Natural killer cell (primary cell): ENCODE data around the gene MAN1C1. TPM values are rescaled to one million over a fixed set of nuclear protein-coding genes. Genes with fewer than 3 reads are reported as not detected.

Experiments
- ATAC-seq, 3 donors: fragments of 150-1000 bp in 2 of 3; fragments of 200-7000 bp in 1 of 3; cut with Tn5 transposase; 1 replicate in 1 of 3; 2 replicates in 2 of 3; pipeline ENCODE4 v1.10.0; 2021; ENCODE audit warnings: mild to moderate bottlenecking in 2 of 3, moderate library complexity in 2 of 3
- DNase-seq, 2 donors: peaks; one replicate each; pipeline versions ENCODE4 v3.0.0 to v3.0.0-alpha.2; 2013 to 2021; ENCODE audit warnings: mixed read lengths in 1 of 2
- H3K27ac ChIP-seq: one replicate; pipeline ENCODE4 v1.5.1; 2013; ENCODE audit warnings: mild to moderate bottlenecking, low read length
- H3K27me3 ChIP-seq: one replicate; pipeline ENCODE4 v1.6.1; 2013; ENCODE audit warnings: low read length; ENCODE audit not compliant: control insufficient read depth, insufficient read depth
- H3K36me3 ChIP-seq: one replicate; pipeline ENCODE4 v1.6.1; 2013; ENCODE audit warnings: low read length; ENCODE audit not compliant: control insufficient read depth, insufficient read depth
- H3K4me1 ChIP-seq: one replicate; pipeline ENCODE4 v1.6.1; 2013; ENCODE audit warnings: low read length; ENCODE audit not compliant: control insufficient read depth, insufficient read depth
- H3K4me3 ChIP-seq: one replicate; pipeline ENCODE4 v1.5.1; 2013; ENCODE audit warnings: low read length
- H3K9me3 ChIP-seq: one replicate; pipeline ENCODE4 v1.6.1; 2013; ENCODE audit warnings: low read length; ENCODE audit not compliant: control insufficient read depth, insufficient read depth
- H3K27ac Mint-ChIP-seq, 2 donors: one replicate each; pipeline ENCODE4 v1.8.0; 2022; ENCODE audit warnings: mild to moderate bottlenecking in 2 of 2, mixed read lengths in 2 of 2, moderate library complexity in 1 of 2
- H3K27me3 Mint-ChIP-seq, 2 donors: one replicate each; pipeline ENCODE4 v1.8.0; 2022; ENCODE audit warnings: low read depth in 2 of 2, mixed read lengths in 2 of 2
- H3K36me3 Mint-ChIP-seq: one replicate; pipeline ENCODE4 v1.8.0; 2022; ENCODE audit warnings: mixed read lengths
- H3K4me1 Mint-ChIP-seq, 2 donors: one replicate each; pipeline ENCODE4 v1.8.0; 2022; ENCODE audit warnings: mixed read lengths in 2 of 2
- H3K4me3 Mint-ChIP-seq: one replicate; pipeline ENCODE4 v1.8.0; 2022; ENCODE audit warnings: mild to moderate bottlenecking, moderate library complexity, mixed read lengths
- H3K9me3 Mint-ChIP-seq, 2 donors: one replicate each; pipeline ENCODE4 v1.8.0; 2022; ENCODE audit warnings: mixed read lengths in 2 of 2
- WGBS: methylation state at CpG from one replicate; pipeline ENCODE4 v1.1.7; 2013; ENCODE audit warnings: missing lambda C conversion rate; ENCODE audit not compliant: insufficient coverage; 5-methylcytosine and 5-hydroxymethylcytosine counted together
- intact Hi-C: fragments of 100-400 bp; cut with micrococcal nuclease; formaldehyde crosslinking; loops from one replicate; pipeline ENCODE4 v1.14.2; 2022
- total RNA-seq, 4 donors: library from RNA; stranded (reverse); fragments of 120-200 nt in 1 of 4; gene quantifications; one replicate each; pipeline versions ENCODE4 v1.2.3 to v1.2.4, GENCODE V29; 2013 to 2022
- TF ChIP-seq, protein P1 (sequence below): fragments of 200-600 bp; IDR thresholded peaks from one replicate; pipeline ENCODE4 v1.8.0; 2022; ENCODE audit warnings: antibody characterized with exemption

Gene MAN1C1
- total RNA-seq, 3 donors from 2014 or later (not counting 1 experiment from before 2014, with no cell fraction given) = 3.6 to 7.5 (median 7.1) TPM

DNA sequence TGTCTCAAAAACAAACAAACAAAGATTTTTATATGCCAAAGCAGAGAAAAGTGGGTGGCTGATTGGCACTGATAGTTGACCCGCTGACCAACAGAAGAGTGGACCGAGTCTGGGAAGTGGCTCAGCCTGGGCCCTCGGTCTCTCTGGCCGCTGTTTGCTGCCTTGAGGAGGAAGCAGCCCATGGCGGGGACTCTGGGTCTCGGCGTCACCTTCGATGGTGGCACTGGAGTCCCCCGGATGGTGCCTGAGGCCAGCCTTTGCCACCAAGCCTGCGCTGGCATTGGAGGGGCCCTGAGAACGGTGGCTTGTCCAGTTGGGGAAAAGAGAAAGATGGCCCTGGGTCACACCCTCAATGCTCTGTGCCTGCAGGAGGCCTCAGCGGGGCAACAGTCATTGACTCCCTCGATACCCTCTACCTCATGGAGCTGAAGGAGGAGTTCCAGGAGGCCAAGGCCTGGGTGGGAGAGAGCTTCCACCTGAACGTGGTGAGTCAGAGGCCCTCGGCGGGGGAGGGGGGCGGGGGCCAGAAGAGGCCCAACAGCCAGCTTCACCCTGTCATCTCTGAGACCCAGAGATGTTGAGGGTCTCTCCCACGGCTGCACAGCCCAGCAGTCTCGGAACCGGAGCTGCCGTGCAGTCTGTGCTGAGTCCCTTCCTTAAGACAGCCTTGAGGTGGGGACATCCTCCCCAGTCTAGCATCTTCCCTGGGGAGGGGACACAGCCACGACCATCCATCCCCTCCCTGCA, 129.9 kb downstream of the MAN1C1 start:
- no peak overlapping the region for H3K27ac Mint-ChIP-seq
- TF ChIP-seq, protein P1, sequence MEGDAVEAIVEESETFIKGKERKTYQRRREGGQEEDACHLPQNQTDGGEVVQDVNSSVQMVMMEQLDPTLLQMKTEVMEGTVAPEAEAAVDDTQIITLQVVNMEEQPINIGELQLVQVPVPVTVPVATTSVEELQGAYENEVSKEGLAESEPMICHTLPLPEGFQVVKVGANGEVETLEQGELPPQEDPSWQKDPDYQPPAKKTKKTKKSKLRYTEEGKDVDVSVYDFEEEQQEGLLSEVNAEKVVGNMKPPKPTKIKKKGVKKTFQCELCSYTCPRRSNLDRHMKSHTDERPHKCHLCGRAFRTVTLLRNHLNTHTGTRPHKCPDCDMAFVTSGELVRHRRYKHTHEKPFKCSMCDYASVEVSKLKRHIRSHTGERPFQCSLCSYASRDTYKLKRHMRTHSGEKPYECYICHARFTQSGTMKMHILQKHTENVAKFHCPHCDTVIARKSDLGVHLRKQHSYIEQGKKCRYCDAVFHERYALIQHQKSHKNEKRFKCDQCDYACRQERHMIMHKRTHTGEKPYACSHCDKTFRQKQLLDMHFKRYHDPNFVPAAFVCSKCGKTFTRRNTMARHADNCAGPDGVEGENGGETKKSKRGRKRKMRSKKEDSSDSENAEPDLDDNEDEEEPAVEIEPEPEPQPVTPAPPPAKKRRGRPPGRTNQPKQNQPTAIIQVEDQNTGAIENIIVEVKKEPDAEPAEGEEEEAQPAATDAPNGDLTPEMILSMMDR = no peak
- Histone ChIP-seq H3K27ac (no peak overlapping the region), H3K36me3 (no peaks in the 10 kb centered on the region), H3K9me3 (no peaks in the 10 kb centered on the region), H3K4me3 (no peak overlapping the region), H3K27me3 (no peaks in the 10 kb centered on the region), H3K4me1 (no peaks in the 10 kb centered on the region)
- no peaks in the 10 kb centered on the region for H3K9me3 Mint-ChIP-seq
- H3K4me1 Mint-ChIP-seq = no peaks in the 10 kb centered on the region
- H3K4me3 Mint-ChIP-seq = no peak overlapping the region
- H3K36me3 Mint-ChIP-seq = no peaks in the 10 kb centered on the region
- 94% methylated on average over 22 of the region's 22 CpGs for WGBS
- intact Hi-C loops = no loop called here
- peaks cover 0 to 3% of the 10 kb centered on the region in 2 donors for H3K27me3 Mint-ChIP-seq
- ATAC-seq = no peak
- DNase-seq = no peak

- no peaks in the 10 kb centered on the region for H3K9me3 ChIP-seq
- H3K4me3 ChIP-seq = no peak overlapping the region
- H3K36me3 ChIP-seq = no peaks in the 10 kb centered on the region
- WGBS = 93% methylated on average over 12 of the region's 12 CpGs
- no peaks in the 10 kb centered on the region for H3K4me1 ChIP-seq
- H3K27ac Mint-ChIP-seq = no peak overlapping the region
- ATAC-seq (no peak), DNase-seq (no peak)
- H3K27me3 ChIP-seq = no peaks in the 10 kb centered on the region
- H3K27ac ChIP-seq = no peak overlapping the region
- no peak overlapping the region for H3K4me3 Mint-ChIP-seq
- H3K9me3 Mint-ChIP-seq = no peaks in the 10 kb centered on the region
- no peaks in the 10 kb centered on the region for H3K27me3 Mint-ChIP-seq
- no peaks in the 10 kb centered on the region for H3K36me3 Mint-ChIP-seq
- intact Hi-C loops = no loop called here
- TF ChIP-seq, protein P1 = no peak
- no peaks in the 10 kb centered on the region for H3K4me1 Mint-ChIP-seq
Measured at GRCh38 chr1:25747046-25747719, 130.6 kb downstream of the MAN1C1 start.

DNA sequence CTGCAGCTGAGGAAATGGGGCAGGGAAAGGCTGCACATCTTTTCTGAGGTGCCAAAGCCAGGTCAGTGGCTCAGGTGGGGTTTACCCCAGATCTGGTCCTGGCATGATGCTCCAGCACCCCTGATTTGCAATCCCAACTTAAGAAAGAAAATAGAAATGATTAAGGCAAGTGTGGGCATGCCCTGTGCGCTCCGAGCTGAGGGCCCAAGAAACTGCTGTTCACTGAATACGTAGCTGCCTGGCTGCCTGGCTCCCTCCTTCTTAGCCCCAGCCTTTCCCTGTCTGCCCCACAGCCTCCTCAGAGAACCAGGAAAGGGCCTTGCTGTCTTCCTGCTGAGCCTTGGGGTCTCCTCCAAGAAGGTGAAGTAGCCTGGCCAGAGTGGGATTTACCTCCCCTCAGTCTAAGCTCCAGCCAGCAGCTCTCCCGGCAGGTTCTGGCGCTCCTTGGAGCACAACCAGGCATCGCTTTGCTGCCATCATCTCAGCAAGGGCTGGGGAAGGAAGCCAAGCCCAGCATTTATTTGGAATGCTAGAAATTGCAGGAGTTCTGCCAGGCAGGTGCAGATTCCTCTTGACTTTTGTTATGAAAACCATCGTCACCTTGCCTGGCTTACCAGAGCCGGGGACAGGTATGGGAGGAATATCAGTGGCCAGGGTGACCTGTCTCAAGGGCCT, 132.1 kb downstream of the MAN1C1 start:
- no peaks in the 10 kb centered on the region for H3K27me3 Mint-ChIP-seq
- no peaks in the 10 kb centered on the region for H3K4me1 ChIP-seq
- DNase-seq (no peak), ATAC-seq (no peak)
- WGBS = 96% methylated on average over 8 of the region's 8 CpGs
- H3K36me3 ChIP-seq = no peaks in the 10 kb centered on the region
- no peak overlapping the region for H3K27ac ChIP-seq
- H3K36me3 Mint-ChIP-seq = no peaks in the 10 kb centered on the region
- no peaks in the 10 kb centered on the region for H3K9me3 ChIP-seq
- H3K9me3 Mint-ChIP-seq = no peaks in the 10 kb centered on the region
- H3K4me3 ChIP-seq = no peak overlapping the region
- no peaks in the 10 kb centered on the region for H3K27me3 ChIP-seq
- TF ChIP-seq, protein P1 = no peak
- intact Hi-C loops = no loop called here
- no peak overlapping the region for H3K27ac Mint-ChIP-seq
- no peak overlapping the region for H3K4me3 Mint-ChIP-seq
- H3K4me1 Mint-ChIP-seq = no peaks in the 10 kb centered on the region
